HL-60 (cell line): ENCODE results near the gene CKAP4.

Experiments
- GABPA ChIP-seq: IDR thresholded peaks from 2 replicates; pipeline ENCODE4 v1.6.1; 2012; ENCODE audit warnings: low read depth
- POLR2AphosphoS5 ChIP-seq: IDR thresholded peaks from 2 replicates; pipeline ENCODE4 v1.6.1; 2012; ENCODE audit warnings: low read depth
- SPI1 ChIP-seq: IDR thresholded peaks from 2 replicates; pipeline ENCODE4 v1.6.1; 2012; ENCODE audit warnings: low read depth, mild to moderate bottlenecking, borderline replicate concordance
- TF ChIP-seq, protein P1 (sequence below): IDR thresholded peaks from one replicate; pipeline ENCODE4 v1.5.1; 2011; ENCODE audit warnings: low read length, control low read depth, inconsistent platforms; ENCODE audit not compliant: insufficient read depth
- TF ChIP-seq, protein P2 (sequence below): IDR thresholded peaks from 2 replicates; pipeline ENCODE4 v1.6.1; 2012; ENCODE audit warnings: low read depth; ENCODE audit not compliant: insufficient replicate concordance

DNA sequence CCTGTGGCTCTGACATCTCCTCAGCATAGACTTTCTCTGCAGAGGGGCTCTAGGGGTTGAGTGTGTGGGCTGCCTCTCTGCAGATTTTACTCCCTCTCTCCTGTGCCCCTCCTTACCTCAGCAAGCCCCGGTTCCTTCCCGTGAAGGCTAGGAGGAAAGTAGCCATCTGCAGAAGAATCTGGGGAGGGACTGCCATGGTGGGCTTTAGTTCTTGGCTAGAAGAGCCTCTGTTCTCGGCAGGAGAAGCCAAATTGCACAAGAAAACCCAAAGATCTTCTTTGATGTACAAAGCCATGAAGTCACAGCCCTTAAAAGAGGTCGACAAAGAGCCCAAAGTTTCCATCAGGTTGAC lies 23.5 kb downstream of the CKAP4 start:
- TF ChIP-seq, protein P1, sequence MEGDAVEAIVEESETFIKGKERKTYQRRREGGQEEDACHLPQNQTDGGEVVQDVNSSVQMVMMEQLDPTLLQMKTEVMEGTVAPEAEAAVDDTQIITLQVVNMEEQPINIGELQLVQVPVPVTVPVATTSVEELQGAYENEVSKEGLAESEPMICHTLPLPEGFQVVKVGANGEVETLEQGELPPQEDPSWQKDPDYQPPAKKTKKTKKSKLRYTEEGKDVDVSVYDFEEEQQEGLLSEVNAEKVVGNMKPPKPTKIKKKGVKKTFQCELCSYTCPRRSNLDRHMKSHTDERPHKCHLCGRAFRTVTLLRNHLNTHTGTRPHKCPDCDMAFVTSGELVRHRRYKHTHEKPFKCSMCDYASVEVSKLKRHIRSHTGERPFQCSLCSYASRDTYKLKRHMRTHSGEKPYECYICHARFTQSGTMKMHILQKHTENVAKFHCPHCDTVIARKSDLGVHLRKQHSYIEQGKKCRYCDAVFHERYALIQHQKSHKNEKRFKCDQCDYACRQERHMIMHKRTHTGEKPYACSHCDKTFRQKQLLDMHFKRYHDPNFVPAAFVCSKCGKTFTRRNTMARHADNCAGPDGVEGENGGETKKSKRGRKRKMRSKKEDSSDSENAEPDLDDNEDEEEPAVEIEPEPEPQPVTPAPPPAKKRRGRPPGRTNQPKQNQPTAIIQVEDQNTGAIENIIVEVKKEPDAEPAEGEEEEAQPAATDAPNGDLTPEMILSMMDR: no peak
- TF ChIP-seq, protein P2, sequence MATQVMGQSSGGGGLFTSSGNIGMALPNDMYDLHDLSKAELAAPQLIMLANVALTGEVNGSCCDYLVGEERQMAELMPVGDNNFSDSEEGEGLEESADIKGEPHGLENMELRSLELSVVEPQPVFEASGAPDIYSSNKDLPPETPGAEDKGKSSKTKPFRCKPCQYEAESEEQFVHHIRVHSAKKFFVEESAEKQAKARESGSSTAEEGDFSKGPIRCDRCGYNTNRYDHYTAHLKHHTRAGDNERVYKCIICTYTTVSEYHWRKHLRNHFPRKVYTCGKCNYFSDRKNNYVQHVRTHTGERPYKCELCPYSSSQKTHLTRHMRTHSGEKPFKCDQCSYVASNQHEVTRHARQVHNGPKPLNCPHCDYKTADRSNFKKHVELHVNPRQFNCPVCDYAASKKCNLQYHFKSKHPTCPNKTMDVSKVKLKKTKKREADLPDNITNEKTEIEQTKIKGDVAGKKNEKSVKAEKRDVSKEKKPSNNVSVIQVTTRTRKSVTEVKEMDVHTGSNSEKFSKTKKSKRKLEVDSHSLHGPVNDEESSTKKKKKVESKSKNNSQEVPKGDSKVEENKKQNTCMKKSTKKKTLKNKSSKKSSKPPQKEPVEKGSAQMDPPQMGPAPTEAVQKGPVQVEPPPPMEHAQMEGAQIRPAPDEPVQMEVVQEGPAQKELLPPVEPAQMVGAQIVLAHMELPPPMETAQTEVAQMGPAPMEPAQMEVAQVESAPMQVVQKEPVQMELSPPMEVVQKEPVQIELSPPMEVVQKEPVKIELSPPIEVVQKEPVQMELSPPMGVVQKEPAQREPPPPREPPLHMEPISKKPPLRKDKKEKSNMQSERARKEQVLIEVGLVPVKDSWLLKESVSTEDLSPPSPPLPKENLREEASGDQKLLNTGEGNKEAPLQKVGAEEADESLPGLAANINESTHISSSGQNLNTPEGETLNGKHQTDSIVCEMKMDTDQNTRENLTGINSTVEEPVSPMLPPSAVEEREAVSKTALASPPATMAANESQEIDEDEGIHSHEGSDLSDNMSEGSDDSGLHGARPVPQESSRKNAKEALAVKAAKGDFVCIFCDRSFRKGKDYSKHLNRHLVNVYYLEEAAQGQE: no peak
- no peak for TF ChIP-seq POLR2AphosphoS5
- TF ChIP-seq GABPA: no peak
- TF ChIP-seq SPI1: no peak
